Sigmoid colon (tissue), 3 donors: ENCODE measurements around the gene CDKN1A.

Source experiments
- CTCF ChIP-seq, 4 experiments: fragments of 450-650 bp in 3 of 4; fragments of 200-600 bp in 1 of 4; IDR thresholded peaks; one replicate each; pipeline ENCODE4 v1.5.1; 2016 to 2019; ENCODE audit warnings: antibody characterized with exemption in 4 of 4, mild to moderate bottlenecking in 3 of 4, moderate library complexity in 2 of 4
- POLR2A ChIP-seq, 2 donors: fragments of 450-650 bp; IDR thresholded peaks; one replicate each; pipeline ENCODE4 v1.6.1; 2016; ENCODE audit warnings: antibody characterized with exemption in 2 of 2, mild to moderate bottlenecking in 2 of 2, moderate library complexity in 2 of 2

GRCh38 chr6:36631326-36632011 lies 47.0 kb upstream of the CDKN1A start:
- TF ChIP-seq CTCF (IDR thresholded peaks at IDR 0.05) = no peak
- no peak for TF ChIP-seq POLR2A (IDR thresholded peaks at IDR 0.05)
